ENCODE results near the gene CEP112. TPM values are rescaled to one million over a fixed set of nuclear protein-coding genes. Genes with fewer than 3 reads are reported as not detected.

The CEP112 gene
- total and polyA plus RNA-seq, 9 of the 15 experiments (the other 6 are each of a cell fraction or from before 2014, with no cell fraction given) = 0.84 TPM; not detected in 8

- Histone ChIP-seq H3K27ac (ENCODE audit: extremely low read depth, low read depth, low read length) (no peak overlapping the region), H3K27me3 (ENCODE audit: control insufficient read depth in 2 of 2, insufficient read depth in 2 of 2, low read length in 2 of 2) (no peaks in the 10 kb centered on the region), H3K79me2 (ENCODE audit: control insufficient read depth, insufficient read depth, low read length) (no peaks in the 10 kb centered on the region), H3K36me3 (ENCODE audit: control insufficient read depth, insufficient read depth, low read length) (no peaks in the 10 kb centered on the region), H2AFZ (ENCODE audit: low read depth, low read length) (no peak overlapping the region), H3K9me1 (ENCODE audit: control insufficient read depth, insufficient read depth, low read length) (no peaks in the 10 kb centered on the region), H3K9ac (ENCODE audit: insufficient read depth in 1 of 2, low read depth in 2 of 2, low read length in 2 of 2) (no peak overlapping the region), H3K9me3 (replicated peaks; ENCODE audit: control insufficient read depth, insufficient read depth, low read depth, low read length) (no peaks in the 10 kb centered on the region), H3K4me2 (ENCODE audit: insufficient read depth, low read length) (no peak overlapping the region), H3K4me3 (no peak overlapping the region), H3K4me1 (replicated peaks in 1 of 2; ENCODE audit: control insufficient read depth in 2 of 2, insufficient read depth in 2 of 2, low read length in 2 of 2) (no peaks in the 10 kb centered on the region), H4K20me1 (replicated peaks; ENCODE audit: control insufficient read depth, insufficient read depth, low read length) (no peaks in the 10 kb centered on the region)
- CTCF ChIA-PET (ENCODE audit: low intra/inter-chr PET ratio) = no interaction called here
- BruUV-seq (replicated peaks) = no TSS peak
- in situ Hi-C loops (cut with MboI) (no loop called here), intact Hi-C loops (cut with micrococcal nuclease) (no loop called here)
- FAIRE-seq (no peak), DNase-seq (ENCODE audit: extremely low read depth in 1 of 4, low spot score in 3 of 4) (no peak), ATAC-seq (no peak)
- WGBS (ENCODE audit: insufficient coverage, low coverage, missing lambda C conversion rate) = 0% methylated on average over 3 of the region's 3 CpGs
- POLR2A ChIA-PET = no interaction called here
- no peak for TF ChIP-seq NR0B1 (IDR thresholded peaks at IDR 0.05; ENCODE audit: partially characterized antibody)
- no peak for TF ChIP-seq SMARCA5 (IDR thresholded peaks at IDR 0.05)
- TF ChIP-seq HDAC3 (IDR thresholded peaks at IDR 0.05; ENCODE audit: borderline replicate concordance, partially characterized antibody) = no peak
- no peak for TF ChIP-seq GMEB1 (CRISPR knock-in tag; IDR thresholded peaks at IDR 0.05)
- no peak for TF ChIP-seq BHLHE40 (IDR thresholded peaks at IDR 0.05; ENCODE audit: low read length)
- TF ChIP-seq BCOR (IDR thresholded peaks at IDR 0.05) = no peak
- no peak for TF ChIP-seq ZNF79 (CRISPR knock-in tag; IDR thresholded peaks at IDR 0.05; ENCODE audit: low read depth)
- TF ChIP-seq TAL1 (IDR thresholded peaks at IDR 0.05) = no peak
- no peak for TF ChIP-seq KAT8 (IDR thresholded peaks at IDR 0.05; ENCODE audit: low read depth)
- TF ChIP-seq TSHZ1 (CRISPR knock-in tag; IDR thresholded peaks at IDR 0.05) = no peak
- TF ChIP-seq HDGF (IDR thresholded peaks at IDR 0.05) = no peak
- TF ChIP-seq YBX1 (IDR thresholded peaks at IDR 0.05) = no peak
- no peak for TF ChIP-seq PATZ1 (CRISPR knock-in tag; IDR thresholded peaks at IDR 0.05; ENCODE audit: borderline replicate concordance)
- TF ChIP-seq NBN (IDR thresholded peaks at IDR 0.05; ENCODE audit: low read depth) = no peak
- no peak for TF ChIP-seq CBX3 (IDR thresholded peaks at IDR 0.05; ENCODE audit: borderline replicate concordance in 1 of 2, low read length in 2 of 2)
- no peak for TF ChIP-seq E2F3 (CRISPR knock-in tag; IDR thresholded peaks at IDR 0.05)
These were observed 100.4 kb downstream of the CEP112 start for GRCh38 chr17:66091445-66092080.
